Body of pancreas (tissue), 4 donors: ENCODE data around the gene CPLX3. TPM values are rescaled to one million over a fixed set of nuclear protein-coding genes. Genes with fewer than 3 reads are reported as not detected.

Experiments
- ATAC-seq: fragments of 150-250 bp; one replicate; pipeline ENCODE4 v1.9.1; 2016
- DNase-seq, 4 donors: peaks; one replicate each; pipeline ENCODE4 v3.0.0-alpha.2; 2019
- H3K27ac ChIP-seq, 4 donors: fragments of 200-600 bp; sonication (generic); 1 replicate in 3 of 4; 2 replicates in 1 of 4; pipeline versions ENCODE4 v1.5.1 to v1.6.1; 2016 to 2019; ENCODE audit warnings: mild to moderate bottlenecking in 1 of 4, mixed read lengths in 1 of 4, moderate library complexity in 1 of 4
- H3K27me3 ChIP-seq, 2 donors: fragments of 200-600 bp; sonication (generic); one replicate each; pipeline ENCODE4 v1.6.0; 2016; ENCODE audit warnings: mild to moderate bottlenecking in 1 of 2
- H3K36me3 ChIP-seq, 2 donors: fragments of 200-600 bp; sonication (generic); replicated peaks in 1 of 2; 2 replicates each; pipeline ENCODE4 v1.5.1; 2016; ENCODE audit warnings: low read depth in 2 of 2; ENCODE audit not compliant: insufficient read depth in 1 of 2
- H3K4me1 ChIP-seq: fragments of 200-600 bp; sonication (generic); one replicate; pipeline ENCODE4 v1.6.0; 2016
- H3K4me3 ChIP-seq, 2 donors: fragments of 200-600 bp; sonication (generic); 1 replicate in 1 of 2; 2 replicates in 1 of 2; pipeline ENCODE4 v1.5.1; 2016 to 2019
- H3K9me3 ChIP-seq, 3 donors: fragments of 200-600 bp; sonication (generic); 1 replicate in 2 of 3; 2 replicates in 1 of 3; pipeline ENCODE4 v1.5.1; 2016
- CTCF ChIP-seq, 7 experiments: fragments of 450-650 bp in 4 of 7; fragments of 200-600 bp in 3 of 7; sonication (generic) in 3 of 7; IDR thresholded peaks; one replicate each; pipeline ENCODE4 v1.5.1; 2016 to 2019; ENCODE audit warnings: antibody characterized with exemption in 7 of 7
- POLR2A ChIP-seq, 3 donors: fragments of 450-650 bp; IDR thresholded peaks; one replicate each; pipeline ENCODE4 v1.6.1; 2016; ENCODE audit warnings: antibody characterized with exemption in 3 of 3, mild to moderate bottlenecking in 2 of 3
- WGBS, 2 donors: methylation state at CpG; one replicate each; pipeline ENCODE4 v1.1.5; 2017; 5-methylcytosine and 5-hydroxymethylcytosine counted together
- intact Hi-C: fragments of 100-400 bp; cut with DNase I; formaldehyde crosslinking; loops from one replicate; pipeline ENCODE4 v1.15.1; 2023
- total RNA-seq, 2 donors: library from RNA; depleted of rRNA; stranded (reverse); fragments of >200 nt; gene quantifications; one replicate each; pipeline ENCODE4 v1.1.0, GENCODE V29; 2016

CPLX3 gene
- total RNA-seq, 2 donors from 2014 or later = not detected

DNA sequence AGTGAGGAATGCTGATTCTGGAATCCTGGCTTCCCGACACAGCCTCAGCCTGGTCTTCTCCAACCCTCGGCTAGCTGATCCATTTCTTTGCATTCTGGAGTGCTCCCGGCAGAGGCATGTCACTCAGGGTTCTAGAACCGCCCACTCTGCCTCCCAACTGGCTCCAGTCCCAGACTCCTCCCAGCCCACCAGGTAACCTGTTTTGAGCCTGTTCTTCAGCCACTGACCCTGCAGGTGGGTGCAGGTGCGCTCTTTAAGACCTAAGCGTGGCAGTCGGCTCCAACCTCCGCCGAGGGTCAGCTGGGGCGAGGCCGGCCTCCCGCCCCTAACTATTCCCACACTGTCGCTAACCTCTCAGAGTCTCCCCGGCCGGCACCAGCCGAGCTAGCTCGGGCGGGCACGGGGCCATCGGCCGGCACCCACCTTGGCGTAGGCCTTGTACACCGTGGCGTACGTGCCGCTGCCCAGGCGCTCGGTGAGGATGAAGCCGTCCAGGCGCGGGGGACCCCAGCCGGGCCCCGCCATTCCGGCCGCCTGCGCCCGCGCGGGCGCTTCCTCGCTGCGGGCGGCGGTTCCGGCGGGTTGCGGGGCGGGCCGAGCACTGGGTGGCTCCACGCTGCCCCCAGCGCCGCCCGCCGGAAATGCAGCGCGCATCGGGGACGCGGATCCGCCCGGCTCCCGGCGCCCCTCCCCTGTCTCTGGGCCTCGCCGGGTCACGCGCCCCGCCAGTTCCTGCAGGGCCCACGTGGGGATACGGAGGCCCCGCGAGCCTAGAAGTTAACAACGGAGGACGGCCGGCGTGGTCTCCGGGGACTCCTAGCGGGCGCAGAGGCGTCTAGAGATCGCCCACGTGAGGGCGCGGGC lies 16.4 kb downstream of the CPLX3 start, which contains the start of gene ULK3:
Gene ULK3, minus strand, starts transcription at position 576 of the 864 bp plus-strand sequence. Its CDS starts 51 bp downstream, at position 525.
- H3K4me3 ChIP-seq = peak within 1 kb of the TSS; percentile 29 to 70
- WGBS, 2 donors = 0% methylated on average over 66 of the region's 84 CpGs; no CpG with 5 or more reads in 1 of the 2 donors
- peaks cover 21% of the 10 kb centered on the region for H3K4me1 ChIP-seq
- DNase-seq (peak; percentile 89 to 94 (median 92)), ATAC-seq (peak; percentile 94)
- H3K27ac ChIP-seq = peak within 1 kb of the TSS; percentile 78 to 88 (median 82)
- H3K9me3 ChIP-seq = no peaks in the 10 kb centered on the region
- H3K36me3 ChIP-seq = no peaks in the 10 kb centered on the region
- H3K27me3 ChIP-seq = no peaks in the 10 kb centered on the region
- intact Hi-C loops = loop anchor here (10.0 kb wide), 1 partner anchor 62 kb away; the partner anchor contains the start of gene FAM219B
- peak; percentile 61 to 76 (median 75) for TF ChIP-seq POLR2A (IDR thresholded peaks at IDR 0.05)
- peak; percentile 55 to 96 (median 83) for TF ChIP-seq CTCF (IDR thresholded peaks at IDR 0.05)

DNA sequence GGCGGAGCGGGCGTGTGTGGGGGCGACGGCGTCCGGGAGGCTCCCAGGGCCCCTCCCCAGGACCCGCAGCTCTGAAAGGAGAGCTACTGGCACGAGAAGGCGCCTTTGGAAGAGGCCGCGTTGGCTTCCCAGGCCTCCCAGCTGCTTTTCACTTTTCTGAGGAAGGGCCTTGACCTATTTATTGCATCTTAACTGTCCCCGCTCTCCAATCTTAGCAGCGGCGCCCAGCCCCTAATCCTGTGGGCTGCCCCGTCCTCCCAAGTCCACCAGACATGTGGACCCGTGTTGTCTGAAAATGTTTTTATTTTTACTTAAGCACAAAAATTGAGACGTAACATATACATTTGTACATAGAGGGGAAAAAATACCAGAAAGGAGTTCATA lies 17.0 kb downstream of the CPLX3 start:
- peak overlapping the region; percentile 78 to 88 (median 82) for H3K27ac ChIP-seq
- peaks cover 0 to 4% of the 10 kb centered on the region in 2 donors for H3K36me3 ChIP-seq
- ATAC-seq (no peak), DNase-seq (no peak)
- H3K4me3 ChIP-seq = peak overlapping the region in 1 of 2 donors; percentile 1
- peaks cover 21% of the 10 kb centered on the region for H3K4me1 ChIP-seq
- intact Hi-C loops = loop anchor here (10.0 kb wide), 1 partner anchor 61 kb away; the partner anchor contains the start of gene FAM219B
- TF ChIP-seq POLR2A (IDR thresholded peaks at IDR 0.05) (no peak), CTCF (IDR thresholded peaks at IDR 0.05) (peak in 2 of 7 experiments; percentile 0 to 7)
- 13 to 56% methylated on average over 6 to 17 of the region's 18 CpGs for WGBS, 2 donors
- H3K9me3 ChIP-seq = no peaks in the 10 kb centered on the region
- H3K27me3 ChIP-seq = no peaks in the 10 kb centered on the region

DNA sequence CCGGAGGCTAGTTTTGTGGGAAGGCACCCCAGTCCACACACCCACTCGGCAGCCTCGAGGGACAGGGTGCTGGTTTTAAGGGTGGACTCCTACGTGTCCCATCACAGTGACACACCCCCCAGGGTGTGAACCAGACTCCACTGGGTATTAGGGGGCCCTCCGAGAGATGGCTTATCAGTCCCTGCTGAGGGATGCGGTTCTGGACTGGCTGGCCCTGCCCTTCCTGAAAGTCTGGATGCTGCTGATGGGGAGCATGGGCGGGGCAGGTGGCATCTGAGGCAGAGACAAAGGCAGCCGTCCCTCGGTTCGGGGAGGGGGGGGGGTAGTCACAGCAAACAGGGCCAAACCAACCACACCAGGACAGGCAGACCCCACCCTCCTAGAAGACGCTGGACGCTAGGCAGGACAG lies 17.5 kb downstream of the CPLX3 start:
- no peaks in the 10 kb centered on the region for H3K27me3 ChIP-seq
- peaks cover 21% of the 10 kb centered on the region for H3K4me1 ChIP-seq
- peaks cover 0 to 6% of the 10 kb centered on the region in 2 donors for H3K36me3 ChIP-seq
- no peak overlapping the region for H3K4me3 ChIP-seq
- TF ChIP-seq POLR2A (IDR thresholded peaks at IDR 0.05) (no peak), CTCF (IDR thresholded peaks at IDR 0.05) (no peak)
- peak overlapping the region in 2 of 4 donors; percentile 82 to 88 for H3K27ac ChIP-seq
- 65 to 66% methylated on average over 9 to 12 of the region's 12 CpGs for WGBS, 2 donors
- no peaks in the 10 kb centered on the region for H3K9me3 ChIP-seq
- no peak for ATAC-seq
- no peak for DNase-seq
- intact Hi-C loops = loop anchor here (10.0 kb wide), 1 partner anchor 61 kb away; the partner anchor contains the start of gene FAM219B

DNA sequence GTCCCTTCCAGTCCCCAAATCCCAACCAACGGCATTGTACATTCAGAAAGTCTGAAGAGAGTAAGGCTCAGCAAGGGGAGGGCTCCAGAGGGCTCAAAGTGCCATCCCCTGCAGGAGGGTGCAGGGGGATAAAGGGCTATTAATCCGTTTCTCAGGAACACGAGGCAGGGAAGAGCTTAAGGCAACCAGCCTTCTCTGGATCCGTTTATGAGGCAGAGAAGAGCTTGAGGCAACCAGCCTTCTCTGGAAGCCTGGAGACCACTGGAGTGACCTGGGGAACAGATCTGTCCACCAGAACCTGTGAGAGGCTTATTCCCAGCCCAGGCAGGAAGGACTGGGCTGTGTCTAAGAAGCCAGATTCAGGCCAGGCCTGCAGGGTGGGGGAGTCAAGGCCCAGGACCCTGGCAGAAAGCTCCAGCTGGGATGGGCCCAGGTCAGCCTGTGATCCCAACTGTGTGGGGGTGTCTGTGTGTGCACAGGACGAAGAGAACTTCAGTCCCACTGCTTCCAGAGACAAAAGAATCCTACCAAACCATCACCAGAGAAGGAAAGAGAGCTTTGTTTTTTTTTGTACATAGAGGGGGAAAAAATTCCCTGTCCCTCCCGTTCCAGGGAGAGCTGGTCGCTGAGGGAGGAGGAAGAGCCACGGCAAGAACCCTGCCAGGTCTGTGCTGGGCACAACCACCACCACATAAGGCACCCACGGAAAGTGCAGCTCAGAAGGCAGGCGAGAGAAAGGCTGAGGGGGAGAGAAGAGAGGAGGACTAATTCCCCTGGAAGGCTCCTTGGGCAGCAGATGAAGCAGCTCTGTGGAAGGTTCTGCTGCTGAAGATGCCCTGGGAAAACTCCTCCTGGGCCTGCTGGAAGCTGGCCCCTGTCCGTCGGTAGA lies 18.1 kb downstream of the CPLX3 start:
- ATAC-seq (no peak), DNase-seq (no peak)
- intact Hi-C loops = loop anchor here (10.0 kb wide), 1 partner anchor 60 kb away; the partner anchor contains the start of gene FAM219B
- no peaks in the 10 kb centered on the region for H3K27me3 ChIP-seq
- peaks cover 0 to 6% of the 10 kb centered on the region in 2 donors for H3K36me3 ChIP-seq
- H3K9me3 ChIP-seq = no peaks in the 10 kb centered on the region
- no peak overlapping the region for H3K27ac ChIP-seq
- 76 to 81% methylated on average over 10 to 12 of the region's 12 CpGs for WGBS, 2 donors
- H3K4me3 ChIP-seq = no peak overlapping the region
- TF ChIP-seq POLR2A (IDR thresholded peaks at IDR 0.05) (no peak), CTCF (IDR thresholded peaks at IDR 0.05) (no peak)
- H3K4me1 ChIP-seq = peaks cover 21% of the 10 kb centered on the region
